WI38 (cell line): ENCODE data around the gene SOCS1.
"Not testable (repeated sequence)": the region's sequence is repeated elsewhere in the genome, so short reads cannot be mapped to it uniquely, and the experiment has no call there.

Experiments used
- H3K4me3 ChIP-seq: 2 replicates; pipeline ENCODE4 v1.5.1; 2011; ENCODE audit warnings: low read depth, mild to moderate bottlenecking, control low read depth, low read length
- TF ChIP-seq, protein P1 (sequence below): IDR thresholded peaks from 2 replicates; pipeline ENCODE4 v1.5.1; 2012; ENCODE audit warnings: low read depth, mild to moderate bottlenecking, control low read depth, low read length

The SOCS1 gene, protein sequence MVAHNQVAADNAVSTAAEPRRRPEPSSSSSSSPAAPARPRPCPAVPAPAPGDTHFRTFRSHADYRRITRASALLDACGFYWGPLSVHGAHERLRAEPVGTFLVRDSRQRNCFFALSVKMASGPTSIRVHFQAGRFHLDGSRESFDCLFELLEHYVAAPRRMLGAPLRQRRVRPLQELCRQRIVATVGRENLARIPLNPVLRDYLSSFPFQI

DNA sequence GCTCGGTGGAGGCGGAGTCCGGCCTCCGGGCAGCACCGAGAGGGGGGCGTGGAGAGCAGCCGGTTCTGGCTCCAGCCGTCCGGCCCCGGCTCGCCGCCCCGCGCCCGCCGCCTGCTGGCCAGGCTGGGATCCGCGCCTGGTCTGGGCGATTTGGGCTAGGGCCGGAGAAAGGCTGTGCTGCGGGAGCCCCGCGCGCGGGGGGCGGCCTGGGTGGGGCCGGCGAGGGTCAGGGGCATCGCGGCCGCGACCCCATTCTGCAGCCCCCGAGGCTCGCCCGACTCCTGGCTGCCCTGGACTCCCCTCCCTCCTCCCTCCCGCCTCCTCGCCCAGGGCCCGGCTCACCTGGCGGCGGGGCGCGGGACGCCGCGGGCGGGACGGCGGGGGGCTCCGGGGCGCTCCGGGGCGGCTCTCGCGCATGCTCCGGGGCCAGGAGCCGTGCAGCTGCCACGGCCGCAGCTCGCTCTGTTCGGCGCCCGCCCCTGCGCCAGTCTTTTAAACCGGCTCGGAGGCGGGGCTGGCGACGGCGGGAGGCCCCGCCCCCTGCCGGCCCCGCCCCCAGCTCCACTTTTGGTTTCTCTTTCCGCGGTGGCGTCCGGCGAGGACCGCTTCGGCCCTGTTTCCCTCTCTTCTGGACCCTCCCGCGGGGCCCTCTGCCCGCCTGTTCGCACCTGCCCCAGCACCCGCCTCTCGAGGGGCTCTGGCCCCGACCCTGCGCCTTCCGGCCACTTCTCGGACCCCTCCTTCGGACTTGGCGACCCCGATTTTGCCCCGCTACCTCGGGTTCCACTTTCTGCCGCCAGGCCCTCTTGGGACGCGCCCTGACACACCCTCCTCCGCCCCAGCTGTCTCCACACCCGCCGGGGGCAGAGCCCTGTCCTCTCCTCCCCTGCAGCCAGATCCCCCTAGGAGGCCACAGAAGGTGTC is at the start of gene SOCS1:
Gene SOCS1, minus strand, starts transcription at position 468 of the 924 bp plus-strand sequence. CDS start 726 bp downstream, outside the sequence.
- TF ChIP-seq, protein P1, sequence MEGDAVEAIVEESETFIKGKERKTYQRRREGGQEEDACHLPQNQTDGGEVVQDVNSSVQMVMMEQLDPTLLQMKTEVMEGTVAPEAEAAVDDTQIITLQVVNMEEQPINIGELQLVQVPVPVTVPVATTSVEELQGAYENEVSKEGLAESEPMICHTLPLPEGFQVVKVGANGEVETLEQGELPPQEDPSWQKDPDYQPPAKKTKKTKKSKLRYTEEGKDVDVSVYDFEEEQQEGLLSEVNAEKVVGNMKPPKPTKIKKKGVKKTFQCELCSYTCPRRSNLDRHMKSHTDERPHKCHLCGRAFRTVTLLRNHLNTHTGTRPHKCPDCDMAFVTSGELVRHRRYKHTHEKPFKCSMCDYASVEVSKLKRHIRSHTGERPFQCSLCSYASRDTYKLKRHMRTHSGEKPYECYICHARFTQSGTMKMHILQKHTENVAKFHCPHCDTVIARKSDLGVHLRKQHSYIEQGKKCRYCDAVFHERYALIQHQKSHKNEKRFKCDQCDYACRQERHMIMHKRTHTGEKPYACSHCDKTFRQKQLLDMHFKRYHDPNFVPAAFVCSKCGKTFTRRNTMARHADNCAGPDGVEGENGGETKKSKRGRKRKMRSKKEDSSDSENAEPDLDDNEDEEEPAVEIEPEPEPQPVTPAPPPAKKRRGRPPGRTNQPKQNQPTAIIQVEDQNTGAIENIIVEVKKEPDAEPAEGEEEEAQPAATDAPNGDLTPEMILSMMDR = peak; percentile 75
- H3K4me3 ChIP-seq = peak within 1 kb of the TSS; percentile 86

DNA sequence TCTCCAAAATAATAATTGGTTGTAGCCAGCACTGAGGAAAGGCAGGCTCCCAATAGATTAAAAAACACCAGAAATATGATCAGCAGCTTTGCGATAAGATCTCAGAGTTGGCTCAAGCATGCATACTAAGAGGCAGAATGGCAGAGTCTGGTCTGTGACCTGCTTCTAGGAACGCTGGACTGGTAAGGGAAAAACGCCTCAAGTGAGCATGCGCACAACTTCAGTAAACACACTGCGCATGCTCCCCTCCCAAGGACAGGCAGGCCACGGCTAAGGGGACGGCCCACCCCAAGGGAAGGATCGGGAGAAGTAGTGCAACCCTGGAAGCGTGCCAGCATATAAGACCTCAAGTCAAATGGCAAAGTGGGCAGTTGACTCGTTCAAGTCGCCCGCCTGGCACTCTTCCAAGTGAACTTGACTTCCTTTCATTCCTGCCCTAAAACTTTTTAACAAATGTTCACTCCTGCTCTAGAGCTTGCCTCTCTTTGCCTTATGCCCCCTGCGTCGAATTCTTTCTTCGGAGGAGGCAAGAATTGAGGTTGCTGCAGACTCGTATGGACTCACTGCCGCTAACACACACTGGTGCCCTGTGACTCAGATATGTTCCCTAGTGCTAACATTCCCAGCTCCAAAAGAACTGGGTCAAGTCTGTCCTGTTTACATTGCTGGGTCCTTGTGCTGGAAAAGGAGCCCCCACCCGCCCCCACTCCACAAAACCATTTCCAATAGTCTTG is 47.6 kb upstream of the SOCS1 start:
- TF ChIP-seq, protein P1 = no peak
- no peak overlapping the region for H3K4me3 ChIP-seq

DNA sequence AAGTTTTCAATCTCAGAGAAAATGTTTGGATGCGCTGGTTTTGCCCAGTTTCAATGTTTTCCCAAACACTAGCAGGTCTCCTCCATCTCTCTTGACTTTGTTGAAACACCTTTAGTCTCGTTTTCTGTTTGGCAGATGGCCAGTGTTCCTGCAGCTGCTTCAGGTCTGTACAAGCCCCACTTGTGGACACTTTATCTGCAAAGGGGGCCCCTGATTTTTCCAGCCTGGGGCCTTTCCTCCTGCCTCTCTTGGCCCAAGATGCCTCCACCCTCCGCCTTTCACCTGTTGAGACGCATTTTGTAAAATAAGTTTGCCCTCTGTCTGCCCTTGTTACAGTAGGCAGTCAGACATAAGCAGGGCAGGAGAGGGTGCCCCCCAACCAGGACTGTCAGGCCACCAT is 47.0 kb upstream of the SOCS1 start:
- TF ChIP-seq, protein P1 = no peak
- no peak overlapping the region for H3K4me3 ChIP-seq

DNA sequence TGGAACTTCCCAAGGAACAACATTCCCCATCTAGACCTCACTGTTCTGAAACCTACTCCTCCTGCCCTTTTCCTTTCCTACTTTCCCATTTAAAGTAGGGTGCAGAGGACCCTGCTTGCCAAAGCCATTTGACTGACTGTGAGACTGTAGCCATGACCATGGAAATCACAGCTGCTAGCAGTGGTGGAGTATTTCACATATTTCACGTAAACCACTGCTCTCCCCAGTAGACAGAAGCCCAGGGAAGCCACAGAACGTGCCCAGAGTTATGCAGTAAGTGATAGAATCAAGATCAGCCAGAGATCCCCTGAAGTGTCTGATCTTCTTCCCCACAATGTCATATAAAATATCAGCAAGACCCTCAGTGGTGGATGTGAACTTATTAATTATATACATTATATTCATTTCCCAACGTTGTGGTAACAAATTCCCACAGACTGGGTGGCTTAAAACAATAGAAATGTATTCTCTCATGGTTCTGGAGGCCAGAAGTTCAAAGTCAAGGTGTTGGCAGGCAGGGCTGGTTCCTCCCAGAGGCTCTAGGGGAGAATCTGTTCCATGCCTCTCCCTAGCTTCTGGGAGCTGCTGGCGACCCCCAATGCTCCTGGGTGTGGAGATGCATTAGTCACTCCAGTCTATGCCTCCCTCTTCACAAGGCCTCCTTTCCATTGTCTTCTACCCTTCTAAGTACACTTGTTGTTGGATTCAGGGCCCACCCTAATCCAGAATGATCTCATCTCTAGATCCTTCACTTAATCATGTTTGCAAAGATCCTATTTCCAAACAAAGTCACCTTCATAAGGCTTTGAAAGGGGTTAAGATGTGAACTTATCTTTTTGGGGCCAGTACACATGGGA is 45.9 kb upstream of the SOCS1 start:
- TF ChIP-seq, protein P1 = no peak
- no peak overlapping the region for H3K4me3 ChIP-seq

DNA sequence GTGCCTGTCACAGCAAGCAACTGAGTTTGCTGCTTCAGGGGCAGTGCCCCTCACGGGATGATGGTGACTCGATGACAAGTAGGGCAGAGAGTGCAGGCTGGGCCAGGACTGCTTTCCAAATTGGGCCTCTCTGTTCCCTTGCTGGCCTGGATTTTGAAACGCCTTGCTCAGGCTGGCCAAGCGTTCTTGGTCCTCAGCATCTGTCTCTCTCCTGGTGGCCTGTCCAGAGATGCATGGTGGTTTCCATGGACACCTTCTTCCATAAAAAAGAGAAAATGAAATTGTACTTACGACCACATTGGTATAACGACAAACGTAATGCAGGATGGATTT is 44.5 kb upstream of the SOCS1 start:
- TF ChIP-seq, protein P1 = no peak
- H3K4me3 ChIP-seq = no peak overlapping the region

DNA sequence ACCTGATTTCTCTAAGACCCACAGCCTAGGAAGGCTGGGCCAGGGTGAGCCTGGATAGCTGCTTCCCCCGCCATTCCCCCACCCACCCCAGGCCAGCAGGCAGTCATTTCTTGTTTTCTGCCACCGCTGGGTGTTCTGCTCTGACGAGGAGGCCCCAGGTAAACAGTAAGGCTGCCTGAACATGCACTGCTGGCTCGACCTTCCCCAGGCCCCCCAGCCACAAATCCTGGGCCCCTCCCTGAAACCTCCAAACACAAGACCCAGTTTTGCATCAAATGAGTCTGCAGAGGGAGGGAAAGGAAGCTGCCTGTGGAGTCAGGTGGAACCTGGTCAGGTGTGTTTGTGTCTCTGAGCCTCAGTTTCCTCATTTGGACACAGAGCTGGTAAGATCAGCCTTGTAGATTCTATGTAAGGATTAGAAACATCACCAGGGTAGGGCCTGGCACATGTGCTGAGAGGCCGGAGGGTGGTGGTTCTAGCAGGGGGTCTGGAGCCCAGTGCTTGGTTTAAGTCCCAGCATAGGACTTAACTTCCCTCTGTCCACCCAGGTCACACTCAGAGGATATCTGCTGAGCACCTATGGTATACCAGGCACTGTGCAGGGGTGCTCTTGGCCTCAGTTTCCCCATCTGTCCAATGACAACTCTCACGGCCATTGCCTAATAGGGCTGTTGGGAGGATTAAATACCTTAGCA is 44.0 kb upstream of the SOCS1 start:
- H3K4me3 ChIP-seq = no peak overlapping the region
- TF ChIP-seq, protein P1 = no peak

DNA sequence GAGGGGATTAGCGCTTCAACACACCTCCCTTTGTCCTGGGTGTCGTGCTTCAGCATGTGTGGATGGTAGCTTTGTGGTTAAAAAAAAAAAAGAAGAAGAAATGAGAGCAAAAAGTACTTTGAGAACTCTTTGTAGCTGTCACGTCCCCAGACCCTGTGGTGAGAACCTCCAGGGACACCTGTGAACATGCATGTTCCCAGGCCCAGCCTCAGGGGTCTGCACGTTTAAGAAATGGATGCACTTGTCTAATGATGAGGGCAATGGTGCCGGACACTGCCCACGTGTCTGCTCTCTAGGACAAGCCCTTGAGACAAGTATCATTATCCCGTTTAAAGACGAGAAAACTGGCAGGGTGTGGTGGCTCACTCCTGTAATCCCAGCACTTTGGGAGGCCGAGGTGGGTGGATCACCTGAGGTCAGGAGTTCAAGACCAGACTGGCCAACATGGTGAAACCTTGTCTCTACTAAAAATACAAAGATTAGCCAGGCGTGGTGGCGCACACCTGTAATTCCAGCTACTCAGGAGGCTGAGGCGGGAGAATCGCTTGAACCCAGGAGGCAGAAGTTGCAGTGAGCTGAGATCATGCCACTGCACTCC is 43.0 kb upstream of the SOCS1 start:
- not testable (repeated sequence) for H3K4me3 ChIP-seq
